Hepatocyte (in vitro differentiated cells): ENCODE data around the gene WLS. TPM values are rescaled to one million over a fixed set of nuclear protein-coding genes. Genes with fewer than 3 reads are reported as not detected.
"Not testable (repeated sequence)": the region's sequence is repeated elsewhere in the genome, so short reads cannot be mapped to it uniquely, and the experiment has no call there.

Experiments
- DNase-seq: peaks from one replicate; pipeline ENCODE4 v3.0.0-alpha.2; 2016; ENCODE audit warnings: low spot score
- H2AFZ ChIP-seq: fragments of 200-600 bp; sonication (generic); 2 replicates; pipeline ENCODE4 v1.6.0; 2016; ENCODE audit warnings: antibody characterized with exemption, mild to moderate bottlenecking
- H3K27ac ChIP-seq: fragments of 200-600 bp; sonication (generic); 2 replicates; pipeline ENCODE4 v1.5.1; 2016; ENCODE audit warnings: mild to moderate bottlenecking
- H3K27me3 ChIP-seq: fragments of 200-600 bp; sonication (generic); 2 replicates; pipeline ENCODE4 v1.6.1; 2016
- H3K36me3 ChIP-seq: fragments of 200-600 bp; sonication (generic); replicated peaks from 2 replicates; pipeline ENCODE4 v1.5.1; 2016; ENCODE audit warnings: low read depth; ENCODE audit not compliant: insufficient read depth
- H3K4me1 ChIP-seq: fragments of 200-600 bp; sonication (generic); 2 replicates; pipeline ENCODE4 v1.5.1; 2016; ENCODE audit warnings: mild to moderate bottlenecking, moderate library complexity; ENCODE audit not compliant: insufficient read depth
- H3K4me2 ChIP-seq: fragments of 200-600 bp; sonication (generic); 2 replicates; pipeline ENCODE4 v1.6.0; 2016
- H3K4me3 ChIP-seq: fragments of 200-600 bp; sonication (generic); 2 replicates; pipeline ENCODE4 v1.5.1; 2016; ENCODE audit warnings: mild to moderate bottlenecking
- H3K79me2 ChIP-seq: fragments of 200-600 bp; sonication (generic); 2 replicates; pipeline ENCODE4 v1.6.0; 2017; ENCODE audit warnings: mild to moderate bottlenecking
- H3K9me2 ChIP-seq: fragments of 200-600 bp; sonication (generic); replicated peaks from 2 replicates; pipeline ENCODE4 v1.6.0; 2017; ENCODE audit warnings: mild to moderate bottlenecking; ENCODE audit not compliant: insufficient read depth
- H3K9me3 ChIP-seq: fragments of 200-600 bp; sonication (generic); 2 replicates; pipeline ENCODE4 v1.5.1; 2016; ENCODE audit warnings: low read depth, mild to moderate bottlenecking
- H4K20me1 ChIP-seq: fragments of 200-600 bp; sonication (generic); 2 replicates; pipeline ENCODE4 v1.6.0; 2016; ENCODE audit warnings: mild to moderate bottlenecking; ENCODE audit not compliant: insufficient read depth, poor library complexity, severe bottlenecking
- EZH2 ChIP-seq: fragments of 200-600 bp; sonication (generic); IDR thresholded peaks from 2 replicates; pipeline ENCODE4 v1.6.1; 2016; ENCODE audit warnings: antibody characterized with exemption, mild to moderate bottlenecking, borderline replicate concordance
- EZH2phosphoT487 ChIP-seq: fragments of 200-600 bp; sonication (generic); IDR thresholded peaks from one replicate; pipeline ENCODE4 v1.6.1; 2018; ENCODE audit warnings: antibody characterized with exemption, mild to moderate bottlenecking, low read depth, moderate library complexity; ENCODE audit not compliant: unreplicated experiment, severe bottlenecking
- WGBS: methylation state at CpG from one replicate; pipeline ENCODE4 v1.1.6; 2016; ENCODE audit warnings: low lambda C conversion rate; ENCODE audit errors: missing lambda C conversion rate; 5-methylcytosine and 5-hydroxymethylcytosine counted together
- polyA plus RNA-seq: library from polyadenylated mRNA; unstranded; fragments of >200 nt; fragmentation: Nextera tagmentation; extraction: Ambion mirVana; gene quantifications from 2 replicates; pipeline ENCODE4 v1.2.1, GENCODE V29; 2016
- total RNA-seq: library from RNA; depleted of rRNA; stranded (reverse); fragments of >200 nt; gene quantifications from 2 replicates; pipeline ENCODE4 v1.2.3, GENCODE V29; 2014
- TF ChIP-seq, protein P1 (sequence below): fragments of 200-600 bp; sonication (generic); IDR thresholded peaks from 2 replicates; pipeline ENCODE4 v1.5.1; 2016; ENCODE audit warnings: antibody characterized with exemption, mild to moderate bottlenecking; ENCODE audit not compliant: poor library complexity

WLS gene
- total and polyA plus RNA-seq, 2 experiments from 2014 or later = 79.9 to 102 TPM

DNA sequence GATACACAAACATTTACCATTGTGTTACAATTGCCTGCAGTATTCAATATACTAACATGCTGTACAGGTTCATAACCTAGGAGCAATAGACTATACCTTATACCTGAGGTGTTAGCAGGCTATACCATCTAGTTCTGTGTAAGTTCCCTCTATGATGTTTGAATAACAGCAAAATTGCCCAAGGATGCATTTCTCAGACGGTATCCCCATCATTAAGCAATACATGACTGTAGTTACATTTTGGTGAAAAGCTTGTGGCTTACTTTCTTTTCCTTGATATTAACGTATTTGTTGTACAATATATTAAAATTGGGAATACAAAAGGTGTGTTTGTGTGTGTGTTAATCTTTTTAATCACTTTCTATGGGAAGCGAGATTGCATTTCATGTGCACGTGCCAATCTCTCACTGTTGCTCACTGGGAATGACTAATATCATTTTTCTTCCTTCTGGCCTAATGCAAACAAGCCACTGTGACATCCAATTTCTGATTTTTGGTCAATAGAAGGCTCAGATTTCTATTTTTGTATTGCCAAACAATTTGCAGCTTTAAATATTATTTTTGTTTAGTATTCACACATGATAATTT, 36.7 kb upstream of the WLS start:
- Histone ChIP-seq H3K27ac (no peak overlapping the region), H3K36me3 (no peaks in the 10 kb centered on the region), H3K9me2 (no peaks in the 10 kb centered on the region), H2AFZ (no peak overlapping the region), H4K20me1 (no peaks in the 10 kb centered on the region), H3K4me3 (no peak overlapping the region), H3K9me3 (no peaks in the 10 kb centered on the region), H3K4me2 (no peak overlapping the region), H3K4me1 (no peaks in the 10 kb centered on the region), H3K27me3 (no peaks in the 10 kb centered on the region), H3K79me2 (no peaks in the 10 kb centered on the region)
- 90% methylated on average over 4 of the region's 4 CpGs for WGBS
- no peak for DNase-seq
- no peak for TF ChIP-seq EZH2phosphoT487
- TF ChIP-seq EZH2 = no peak
- TF ChIP-seq, protein P1, sequence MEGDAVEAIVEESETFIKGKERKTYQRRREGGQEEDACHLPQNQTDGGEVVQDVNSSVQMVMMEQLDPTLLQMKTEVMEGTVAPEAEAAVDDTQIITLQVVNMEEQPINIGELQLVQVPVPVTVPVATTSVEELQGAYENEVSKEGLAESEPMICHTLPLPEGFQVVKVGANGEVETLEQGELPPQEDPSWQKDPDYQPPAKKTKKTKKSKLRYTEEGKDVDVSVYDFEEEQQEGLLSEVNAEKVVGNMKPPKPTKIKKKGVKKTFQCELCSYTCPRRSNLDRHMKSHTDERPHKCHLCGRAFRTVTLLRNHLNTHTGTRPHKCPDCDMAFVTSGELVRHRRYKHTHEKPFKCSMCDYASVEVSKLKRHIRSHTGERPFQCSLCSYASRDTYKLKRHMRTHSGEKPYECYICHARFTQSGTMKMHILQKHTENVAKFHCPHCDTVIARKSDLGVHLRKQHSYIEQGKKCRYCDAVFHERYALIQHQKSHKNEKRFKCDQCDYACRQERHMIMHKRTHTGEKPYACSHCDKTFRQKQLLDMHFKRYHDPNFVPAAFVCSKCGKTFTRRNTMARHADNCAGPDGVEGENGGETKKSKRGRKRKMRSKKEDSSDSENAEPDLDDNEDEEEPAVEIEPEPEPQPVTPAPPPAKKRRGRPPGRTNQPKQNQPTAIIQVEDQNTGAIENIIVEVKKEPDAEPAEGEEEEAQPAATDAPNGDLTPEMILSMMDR = no peak

GRCh38 chr1:68256824-68257223, 24.5 kb upstream of the WLS start:
- not testable (repeated sequence) for H3K27me3 ChIP-seq, H3K4me3 ChIP-seq, H3K9me3 ChIP-seq, H3K4me2 ChIP-seq, H3K36me3 ChIP-seq, H3K27ac ChIP-seq, H3K79me2 ChIP-seq, H4K20me1 ChIP-seq, H2AFZ ChIP-seq, H3K9me2 ChIP-seq, DNase-seq, H3K4me1 ChIP-seq
- 66% methylated on average over 5 of the region's 5 CpGs for WGBS

GRCh38 chr1:68255301-68255700, 23.0 kb upstream of the WLS start:
- no peaks in the 10 kb centered on the region for H3K4me1 ChIP-seq
- 92% methylated on average over 3 of the region's 3 CpGs for WGBS
- H3K9me2 ChIP-seq = no peaks in the 10 kb centered on the region
- TF ChIP-seq EZH2 (no peak), EZH2phosphoT487 (no peak)
- TF ChIP-seq, protein P1 = no peak
- H3K36me3 ChIP-seq = no peaks in the 10 kb centered on the region
- no peak overlapping the region for H2AFZ ChIP-seq
- H3K27me3 ChIP-seq = no peaks in the 10 kb centered on the region
- H3K27ac ChIP-seq = no peak overlapping the region
- H4K20me1 ChIP-seq = no peaks in the 10 kb centered on the region
- H3K79me2 ChIP-seq = no peaks in the 10 kb centered on the region
- no peak overlapping the region for H3K4me3 ChIP-seq
- no peak for DNase-seq
- H3K4me2 ChIP-seq = no peak overlapping the region
- no peaks in the 10 kb centered on the region for H3K9me3 ChIP-seq

- Histone ChIP-seq H3K27me3 (no peaks in the 10 kb centered on the region), H3K9me2 (no peaks in the 10 kb centered on the region), H4K20me1 (no peaks in the 10 kb centered on the region), H3K4me2 (no peak overlapping the region), H3K36me3 (no peaks in the 10 kb centered on the region), H3K4me3 (no peak overlapping the region), H2AFZ (no peak overlapping the region), H3K9me3 (no peaks in the 10 kb centered on the region), H3K79me2 (no peaks in the 10 kb centered on the region), H3K27ac (no peak overlapping the region), H3K4me1 (no peaks in the 10 kb centered on the region)
- WGBS = 81% methylated on average over 3 of the region's 3 CpGs
- TF ChIP-seq EZH2phosphoT487 (no peak), EZH2 (no peak)
- TF ChIP-seq, protein P1 = no peak
- DNase-seq = no peak
Measured at GRCh38 chr1:68254667-68255226, 22.4 kb upstream of the WLS start.
